Midbrain (tissue), 1 donor: ENCODE data around the gene TTLL8.

ENCODE experiments used
- DNase-seq: peaks from one replicate; lab custom pipeline; 2025; lab: John Stamatoyannopoulos, UW

Gene TTLL8

DNA sequence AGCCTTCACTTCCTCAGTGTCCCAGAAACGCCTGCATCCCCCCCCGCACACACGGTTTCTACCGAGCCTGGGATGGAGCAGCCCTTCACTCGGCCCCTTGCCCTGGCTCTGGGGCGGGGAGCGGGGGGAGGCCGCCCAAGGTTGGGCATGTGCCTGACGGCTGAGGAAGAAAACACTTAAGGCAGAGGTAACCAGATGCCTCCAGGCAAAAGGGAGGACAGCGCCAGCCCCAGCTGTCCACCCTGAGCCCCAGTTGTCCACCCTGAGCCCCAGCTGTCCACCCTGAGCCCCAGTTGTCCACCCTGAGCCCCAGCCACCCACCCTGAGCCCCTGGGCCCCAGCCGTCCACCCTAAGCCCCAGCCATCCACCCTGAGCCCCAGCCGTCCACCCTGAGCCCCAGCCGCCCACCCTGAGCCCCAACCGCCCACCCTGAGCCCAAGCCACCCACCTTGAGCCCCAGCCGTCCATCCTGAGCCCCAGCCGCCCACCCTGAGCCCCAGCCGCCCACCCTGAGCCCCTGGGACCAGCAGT, 3.8 kb upstream of the TTLL8 start:
- DNase-seq: no peak

DNA sequence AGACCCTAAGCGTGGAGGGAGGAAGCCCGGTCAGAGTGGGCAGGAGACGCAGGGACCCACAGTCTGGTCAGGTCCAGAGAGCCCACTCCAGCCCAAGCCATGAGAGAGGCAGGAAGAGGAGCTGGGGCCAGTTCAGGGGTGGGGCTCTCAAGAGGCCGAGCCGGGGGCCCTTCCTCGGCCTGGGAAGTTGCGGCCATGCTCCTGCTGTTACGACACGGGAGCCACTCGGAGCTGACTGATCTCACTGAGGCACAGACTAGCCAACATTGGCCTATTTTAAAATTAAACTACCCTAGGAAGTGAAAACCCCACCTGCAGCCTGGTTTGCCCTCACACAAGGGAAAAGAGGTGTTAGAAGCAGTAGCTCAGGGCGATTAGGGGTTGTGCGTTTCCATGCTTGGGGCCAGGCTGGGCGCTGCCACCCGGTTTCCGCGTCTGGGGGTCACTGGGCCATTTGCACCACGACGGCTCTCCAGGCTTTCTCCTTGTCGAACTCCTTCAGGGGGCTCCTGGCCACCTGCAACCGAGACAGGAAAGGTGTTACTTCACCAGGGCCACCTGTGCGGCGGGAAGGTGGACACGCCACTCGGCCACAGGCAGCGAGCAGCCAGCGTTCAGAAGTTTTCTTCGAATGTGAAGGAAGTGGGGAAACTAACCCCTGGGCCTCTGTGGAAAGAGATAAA, 3.2 kb upstream of the TTLL8 start:
- DNase-seq: no peak

DNA sequence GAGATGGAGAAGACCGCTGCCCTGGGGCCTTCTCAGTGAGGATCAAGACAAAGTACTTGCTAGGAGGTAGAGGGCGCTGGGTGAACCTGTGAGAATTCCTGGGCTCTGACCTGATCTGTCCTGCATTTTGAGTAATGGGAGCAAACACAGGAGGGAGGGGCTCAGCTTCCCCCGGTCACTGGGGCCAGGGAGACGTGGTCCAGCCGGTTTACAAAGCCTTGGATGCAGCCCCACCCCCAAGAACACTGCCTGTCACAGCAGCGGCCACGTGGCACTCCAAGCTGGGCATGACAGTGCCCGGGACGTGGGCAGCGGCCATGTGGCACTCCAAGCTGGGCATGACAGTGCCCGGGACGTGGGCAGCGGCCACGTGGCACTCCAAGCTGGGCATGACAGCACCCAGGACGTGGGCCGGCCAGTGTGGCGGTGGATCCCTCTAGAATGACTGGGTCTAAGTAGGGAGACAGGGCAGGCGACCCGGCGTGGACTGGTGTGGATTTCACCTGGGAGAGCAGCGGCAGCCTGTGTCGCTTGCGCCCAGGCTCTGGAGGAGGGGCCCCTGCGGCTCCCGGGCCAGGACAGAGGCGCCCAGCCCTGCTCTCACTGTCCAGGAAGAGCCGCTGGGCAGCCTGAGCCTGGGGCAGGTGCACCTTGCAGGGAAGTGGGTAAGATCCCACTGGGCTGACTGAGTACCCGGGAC, 2.5 kb upstream of the TTLL8 start:
- DNase-seq: no peak

DNA sequence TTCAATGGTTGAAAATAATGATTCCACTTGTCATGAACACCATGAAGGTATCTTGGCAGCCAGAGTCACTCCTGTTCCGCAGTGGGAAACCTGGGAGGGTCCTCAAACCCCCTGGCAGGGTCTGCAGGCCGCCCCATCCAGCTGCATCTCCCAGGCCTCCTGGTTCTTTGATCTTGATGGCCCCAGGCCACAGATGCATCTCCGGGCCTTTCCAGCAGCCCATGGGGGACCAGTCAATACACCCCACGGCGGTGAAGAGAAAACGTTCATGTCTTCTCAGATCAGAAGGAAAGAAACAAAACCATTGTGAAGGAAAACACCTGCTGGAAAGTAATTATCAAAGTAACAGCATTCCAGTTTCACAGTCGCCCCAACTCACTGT, 1.8 kb upstream of the TTLL8 start:
- DNase-seq: no peak

DNA sequence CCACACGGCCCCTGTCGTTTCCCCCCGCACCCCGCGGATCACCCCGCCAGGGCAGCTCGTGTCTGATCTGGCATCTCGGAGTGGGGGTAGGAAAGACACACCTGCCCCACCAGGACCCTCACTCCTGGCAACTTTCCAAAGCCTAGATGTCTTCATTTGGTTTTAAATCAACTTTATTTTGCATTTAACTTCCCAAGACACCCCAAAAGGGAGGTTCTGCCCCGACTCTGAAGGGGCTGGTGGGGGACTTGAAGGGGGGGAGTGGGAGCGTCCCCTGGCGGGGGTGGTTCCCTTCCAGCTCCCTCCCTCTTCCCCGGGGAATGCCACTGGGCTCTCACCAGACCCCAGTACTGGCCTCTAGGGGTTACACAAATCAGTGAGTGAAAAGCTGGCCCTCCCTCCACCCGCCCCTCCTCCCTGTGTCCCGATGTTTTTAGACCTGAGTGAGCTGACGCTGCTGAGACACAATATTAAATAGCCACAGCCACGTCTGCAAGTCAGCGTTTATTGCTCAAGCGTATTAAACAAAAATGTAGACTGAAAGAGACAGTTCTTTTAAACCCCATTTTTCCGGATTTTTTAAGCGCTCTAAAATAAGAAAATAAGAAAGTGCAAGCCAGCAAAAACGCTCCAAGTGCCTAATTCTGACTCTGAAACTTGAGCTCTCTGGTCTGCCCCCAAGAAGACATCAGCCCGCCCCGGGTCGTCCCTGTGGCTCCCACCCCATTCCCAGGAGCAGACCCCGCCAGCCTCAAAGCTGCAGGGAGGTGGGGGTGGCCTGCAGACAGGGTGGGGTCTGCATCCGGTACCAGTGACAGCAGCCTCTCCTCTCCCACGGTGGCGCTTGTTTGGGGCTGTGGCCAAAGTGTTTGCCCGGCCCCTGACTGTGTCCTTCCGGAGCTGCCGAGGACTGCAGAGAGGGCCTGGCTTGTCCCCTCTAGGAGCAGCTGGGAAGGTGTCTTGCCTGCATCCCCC, 1.1 kb upstream of the TTLL8 start:
- no peak for DNase-seq

DNA sequence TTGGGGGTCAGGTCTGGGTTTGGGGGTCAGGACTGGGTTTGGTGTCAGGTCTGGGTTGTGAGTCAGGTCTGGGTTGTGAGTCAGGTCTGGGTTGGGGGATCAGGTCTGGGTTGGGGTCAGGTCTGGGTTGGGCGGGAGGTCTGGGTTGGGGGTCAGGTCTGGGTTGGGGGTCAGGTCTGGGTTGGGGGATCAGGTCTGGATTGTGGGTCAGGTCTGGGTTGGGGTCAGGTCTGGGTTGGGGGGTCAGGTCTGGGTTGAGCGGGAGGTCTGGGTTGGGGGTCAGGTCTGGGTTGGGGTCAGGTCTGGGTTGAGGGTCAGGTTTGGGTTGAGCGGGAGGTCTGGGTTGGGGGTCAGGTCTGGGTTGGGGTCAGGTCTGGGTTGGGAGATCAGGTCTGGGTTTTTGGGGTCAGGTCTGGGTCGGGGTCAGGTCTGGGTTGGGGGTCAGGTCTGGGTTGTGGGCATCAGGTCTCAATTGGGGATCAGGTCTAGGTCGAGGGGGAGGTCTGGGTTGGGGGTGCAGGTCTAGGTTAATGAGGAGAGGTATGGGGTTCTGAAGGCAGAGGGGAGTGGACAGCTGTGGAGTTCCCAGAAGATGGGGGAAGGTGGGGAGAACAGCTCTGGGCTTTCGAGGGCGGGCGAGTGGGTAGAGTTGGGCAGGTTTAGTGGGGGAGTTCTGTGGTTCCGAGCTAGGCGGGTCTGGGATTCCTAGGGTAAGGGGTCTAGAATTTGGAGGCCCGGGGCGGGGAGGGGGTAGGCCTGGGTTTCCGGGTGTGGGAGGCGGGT, 629 bp downstream of the TTLL8 start:
- no peak for DNase-seq

DNA sequence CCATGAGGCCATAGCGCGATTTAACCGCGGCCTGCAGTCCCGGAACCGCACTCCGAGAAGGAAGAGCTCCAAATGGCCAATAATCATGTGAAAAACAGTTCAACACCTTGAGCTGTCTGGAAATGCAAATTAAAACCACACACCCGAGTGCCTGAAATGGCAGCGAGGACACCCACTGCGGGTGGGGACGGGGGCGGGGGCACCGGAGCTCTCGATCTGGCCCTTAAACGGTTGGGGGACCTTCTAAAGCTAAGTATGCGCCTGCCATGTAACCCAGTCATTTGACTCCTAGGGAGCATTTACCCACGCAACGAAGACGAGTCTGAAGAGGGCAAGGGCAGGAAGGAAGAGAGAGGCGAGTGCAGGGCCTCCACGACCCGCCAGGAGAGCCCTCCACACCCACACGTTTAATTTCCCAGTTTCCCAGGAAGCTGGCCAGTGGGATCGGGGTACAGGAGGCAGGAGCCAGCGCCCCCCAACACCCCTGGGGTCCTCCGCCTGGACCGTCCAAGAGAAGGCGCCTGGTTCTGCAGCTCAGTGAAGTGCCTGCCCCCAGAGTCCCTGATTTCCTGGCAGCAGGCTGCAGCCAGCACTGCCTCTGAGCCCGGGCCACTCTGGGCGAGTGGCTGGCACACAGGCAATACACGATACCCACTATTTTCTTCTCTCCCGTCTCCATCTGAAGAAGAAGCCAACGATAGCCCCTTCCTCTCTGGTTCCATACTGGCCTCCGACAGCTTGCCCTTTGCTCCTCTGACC, 1.7 kb downstream of the TTLL8 start:
- DNase-seq: no peak

DNA sequence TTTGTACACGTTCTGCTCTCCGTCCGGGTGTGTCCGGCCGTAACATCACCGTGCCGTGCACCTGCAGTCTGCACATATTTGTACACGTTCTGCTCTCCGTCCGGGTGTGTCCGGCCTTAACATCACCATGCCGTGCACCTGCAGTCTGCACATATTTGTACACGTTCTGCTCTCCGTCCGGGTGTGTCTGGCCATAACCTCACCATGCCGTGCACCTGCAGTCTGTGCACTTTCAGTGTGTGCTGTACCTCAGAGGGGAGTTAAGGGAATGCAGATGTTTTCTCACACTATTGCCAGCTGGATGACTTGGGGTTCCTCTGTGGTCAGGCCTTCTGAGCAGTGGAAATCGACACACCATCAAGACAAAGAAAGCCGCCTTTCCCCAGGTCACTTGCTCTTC, 4.2 kb downstream of the TTLL8 start:
- no peak for DNase-seq

DNA sequence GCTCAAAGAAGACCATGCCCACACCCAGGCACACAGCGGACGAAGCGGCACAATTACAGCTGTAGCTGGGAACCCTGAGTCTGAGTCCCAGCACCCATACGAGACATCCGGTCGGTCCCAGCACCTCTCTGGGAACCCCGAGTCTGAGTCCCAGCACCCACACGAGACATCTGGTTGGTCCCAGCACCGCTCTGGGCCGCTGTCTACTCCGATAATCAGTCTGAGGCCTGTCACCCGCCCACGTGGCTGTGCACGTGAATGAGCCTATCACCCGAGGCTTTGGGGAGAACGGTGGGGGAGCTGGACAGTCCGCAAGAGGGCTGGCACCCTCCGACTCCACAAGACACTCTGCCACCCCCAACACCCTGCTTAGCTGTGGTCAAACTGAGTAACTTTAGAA, 6.2 kb downstream of the TTLL8 start:
- DNase-seq: no peak

DNA sequence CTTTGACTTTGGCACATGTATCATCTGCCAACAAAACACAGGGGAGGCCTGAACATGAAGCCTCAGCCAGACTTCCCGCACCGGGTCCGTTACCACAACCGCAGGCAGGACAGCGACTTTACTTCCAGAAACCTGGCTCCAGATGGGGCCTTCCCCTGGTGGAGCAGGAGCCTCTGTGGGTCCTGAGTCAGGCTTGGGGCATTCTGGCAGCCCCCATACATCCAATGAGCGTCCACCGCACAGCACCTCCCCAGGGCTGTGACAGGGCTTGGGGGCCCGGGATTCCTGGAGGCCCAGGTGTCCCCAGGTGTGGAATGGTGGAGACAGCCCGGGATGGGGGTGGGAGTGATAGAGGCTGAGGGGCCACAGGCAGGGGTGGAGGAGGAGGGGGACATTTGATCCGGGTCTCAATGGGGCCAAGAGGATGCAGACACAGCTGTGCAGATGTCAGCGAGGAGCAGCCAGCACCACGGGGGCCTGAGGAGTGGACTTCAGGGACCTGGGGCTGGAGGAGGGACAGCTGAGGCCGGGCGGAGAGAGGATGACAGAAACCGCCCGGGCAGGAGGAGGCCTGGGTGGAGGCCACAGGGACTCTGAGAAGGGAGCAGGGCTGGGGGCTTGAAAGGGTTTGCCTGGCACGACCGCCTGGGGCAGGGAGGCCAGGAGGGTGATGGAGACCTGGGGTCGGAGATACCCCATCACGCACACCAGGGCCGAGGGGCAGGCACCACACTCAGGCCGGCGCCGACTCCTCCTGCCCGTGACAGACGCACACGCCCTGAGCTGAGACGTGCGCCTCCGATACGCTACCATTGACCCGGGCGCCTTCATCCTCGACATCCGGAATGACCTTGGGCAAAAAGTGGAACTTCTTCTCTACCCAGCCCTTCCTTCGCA, 8.6 kb downstream of the TTLL8 start:
- DNase-seq: no peak

DNA sequence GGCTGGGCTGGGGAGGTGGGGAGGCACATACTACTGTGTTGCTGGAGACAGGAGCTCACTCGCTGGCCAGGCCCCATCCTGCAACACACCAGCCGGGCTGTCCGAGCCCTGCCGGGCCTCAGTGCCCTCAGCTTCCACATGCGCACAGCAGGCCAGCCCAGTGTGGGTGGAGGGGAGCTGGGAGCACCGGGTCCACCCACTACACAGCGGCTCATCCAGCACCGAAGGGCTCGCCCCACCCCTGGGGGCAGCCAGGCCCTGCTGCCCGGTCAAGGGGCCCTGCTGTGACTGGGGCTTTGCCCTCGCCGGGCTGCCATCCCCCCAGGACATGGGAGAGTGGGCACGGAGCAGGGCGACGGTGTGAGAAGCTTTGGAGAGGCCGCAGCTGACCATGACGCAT, 9.3 kb downstream of the TTLL8 start:
- DNase-seq: no peak

DNA sequence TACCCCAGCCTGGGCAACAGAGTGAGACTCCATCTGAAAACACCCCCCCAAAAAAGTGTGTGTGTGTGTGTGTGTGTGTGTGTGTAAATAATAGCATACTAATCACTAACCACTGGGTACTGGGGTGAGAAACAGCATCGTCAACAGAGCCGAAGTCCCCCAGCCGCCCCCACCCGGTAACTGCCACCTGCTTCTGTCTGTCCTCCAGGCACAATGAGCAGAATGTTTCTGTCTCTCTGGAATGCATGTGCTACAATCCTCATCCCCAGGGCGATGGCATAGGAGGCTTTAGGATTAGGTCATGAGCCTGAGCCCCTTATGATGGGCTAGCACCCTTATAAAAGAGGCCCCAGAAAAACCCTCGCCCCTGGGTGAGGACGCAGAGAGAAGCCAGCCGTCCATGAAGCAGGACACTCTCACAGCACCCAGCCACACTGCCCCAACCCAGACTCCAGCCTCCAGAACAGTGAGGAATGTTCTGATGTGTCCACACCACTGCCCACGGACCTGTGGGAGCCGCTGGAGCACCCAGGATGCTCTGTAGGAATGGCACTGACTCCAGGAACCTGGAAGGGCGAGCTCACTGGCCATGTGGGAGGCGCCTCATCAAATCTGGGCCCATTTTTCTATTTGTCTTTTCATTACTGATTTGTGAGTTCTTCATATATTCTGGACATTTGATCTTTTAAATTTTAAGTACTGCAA, 9.9 kb downstream of the TTLL8 start:
- no peak for DNase-seq

DNA sequence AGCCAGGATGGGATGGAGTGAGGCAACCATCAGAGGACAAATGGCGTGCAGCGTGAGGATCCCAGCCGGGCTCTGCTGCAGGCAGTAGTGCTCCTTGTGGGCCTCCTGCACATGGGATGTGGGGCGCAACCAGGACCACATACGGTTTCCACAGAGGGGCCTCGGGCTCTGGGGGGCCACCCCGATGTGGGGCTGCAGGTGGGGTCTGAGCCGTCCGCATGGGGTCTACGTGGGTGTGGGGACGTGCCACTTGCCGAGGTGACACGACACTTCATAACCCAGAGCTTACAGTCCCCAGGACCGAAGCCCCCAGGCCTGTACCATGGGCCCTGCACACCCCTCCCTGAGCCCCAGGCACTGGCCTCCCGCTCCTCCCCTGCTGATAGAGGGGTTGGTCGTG, 10.8 kb downstream of the TTLL8 start:
- no peak for DNase-seq

DNA sequence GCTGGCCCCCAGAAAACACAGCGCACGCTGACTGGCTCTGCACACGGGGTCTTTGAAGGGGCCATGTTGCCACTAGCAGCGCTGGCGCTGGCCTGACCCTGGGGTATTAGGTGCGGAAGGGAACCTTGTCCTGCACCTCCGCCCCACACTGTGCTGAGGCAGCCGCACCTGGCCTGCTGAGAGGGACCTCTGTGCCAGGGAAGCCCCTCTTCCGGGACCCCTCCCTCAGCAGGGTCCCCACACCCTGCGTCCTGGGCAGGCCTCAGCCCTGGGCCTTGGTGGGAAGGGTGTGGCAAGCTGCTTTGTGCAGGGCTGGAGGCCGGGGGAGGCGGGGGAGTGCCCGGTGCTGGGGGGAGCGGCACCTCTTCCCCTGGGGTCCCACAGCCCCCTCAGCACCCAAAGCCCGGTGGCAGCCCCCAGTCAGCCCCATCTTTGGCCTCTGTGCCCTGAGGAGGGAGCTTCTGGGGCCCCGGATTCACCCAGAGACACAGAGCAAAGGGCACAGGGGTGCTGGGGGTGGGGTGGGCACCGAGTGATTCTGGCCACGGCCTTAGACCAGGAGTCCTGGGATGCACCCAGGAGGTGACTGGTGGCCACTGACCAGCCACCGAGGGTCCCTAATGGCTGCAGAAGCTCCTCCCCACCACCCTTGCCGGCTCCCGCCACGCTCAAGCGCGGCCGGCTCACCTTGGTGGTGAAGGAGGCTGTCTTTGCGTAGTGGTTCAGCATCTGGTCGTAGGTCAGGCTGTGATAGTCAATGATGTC, 11.4 kb downstream of the TTLL8 start:
- DNase-seq: no peak

DNA sequence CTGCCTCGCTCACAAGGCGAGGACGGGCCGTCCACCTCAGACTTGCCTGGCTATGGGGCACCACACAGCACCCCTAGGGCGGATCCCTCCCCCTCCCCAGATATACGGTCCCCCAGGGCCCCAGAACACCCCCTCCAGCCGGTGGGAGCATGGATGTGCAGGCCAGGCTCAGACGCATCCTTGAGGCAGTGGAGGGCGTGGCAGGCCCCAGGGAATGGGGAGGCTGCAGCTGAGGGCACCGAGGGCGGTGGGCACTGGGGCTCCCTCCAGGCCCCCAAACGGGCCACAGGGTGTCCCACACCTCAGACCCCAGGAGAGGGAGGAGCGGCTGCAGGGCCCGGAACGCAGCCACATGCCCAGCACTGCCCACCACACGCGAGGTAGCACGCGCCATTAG, 12.1 kb downstream of the TTLL8 start:
- no peak for DNase-seq

DNA sequence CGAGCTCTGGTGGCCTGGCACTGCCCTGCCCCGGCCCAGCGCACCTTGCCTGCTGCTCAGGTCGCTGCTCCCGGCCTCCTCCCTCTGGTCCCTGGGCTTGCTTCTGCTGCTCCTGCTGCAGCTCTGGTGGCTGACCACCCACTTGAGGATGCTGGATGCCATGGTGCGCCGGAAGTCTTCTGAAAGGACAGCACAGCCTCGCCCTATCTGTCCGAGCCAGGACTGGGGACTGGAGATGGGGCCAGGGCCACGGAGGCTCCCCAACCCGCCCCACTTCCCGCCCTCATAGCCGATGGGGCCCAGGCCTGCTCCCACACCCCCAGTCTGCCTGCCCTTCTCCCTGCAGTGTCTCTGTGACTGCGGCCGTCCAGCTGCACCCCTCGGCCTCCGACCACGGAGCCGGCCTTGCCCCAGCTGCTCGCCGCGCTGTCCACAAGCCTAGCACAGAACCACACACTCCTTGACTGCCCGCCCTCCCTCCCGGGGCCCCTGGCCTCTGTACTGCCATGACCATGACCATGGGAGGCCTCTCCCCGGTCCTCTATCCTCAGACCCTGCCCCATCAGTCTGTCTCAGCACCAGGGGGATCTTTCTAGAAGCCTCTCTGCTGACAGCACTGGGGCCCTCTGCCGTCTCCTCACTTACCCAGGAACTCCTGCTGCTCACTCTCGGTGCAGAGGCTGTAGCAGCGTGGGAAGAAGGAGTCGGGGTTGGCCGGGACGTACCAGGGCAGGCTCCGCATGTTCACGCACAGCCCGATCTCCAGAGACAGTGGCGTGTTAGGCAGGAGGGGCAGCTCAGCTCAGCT, 12.7 kb downstream of the TTLL8 start:
- no peak for DNase-seq

DNA sequence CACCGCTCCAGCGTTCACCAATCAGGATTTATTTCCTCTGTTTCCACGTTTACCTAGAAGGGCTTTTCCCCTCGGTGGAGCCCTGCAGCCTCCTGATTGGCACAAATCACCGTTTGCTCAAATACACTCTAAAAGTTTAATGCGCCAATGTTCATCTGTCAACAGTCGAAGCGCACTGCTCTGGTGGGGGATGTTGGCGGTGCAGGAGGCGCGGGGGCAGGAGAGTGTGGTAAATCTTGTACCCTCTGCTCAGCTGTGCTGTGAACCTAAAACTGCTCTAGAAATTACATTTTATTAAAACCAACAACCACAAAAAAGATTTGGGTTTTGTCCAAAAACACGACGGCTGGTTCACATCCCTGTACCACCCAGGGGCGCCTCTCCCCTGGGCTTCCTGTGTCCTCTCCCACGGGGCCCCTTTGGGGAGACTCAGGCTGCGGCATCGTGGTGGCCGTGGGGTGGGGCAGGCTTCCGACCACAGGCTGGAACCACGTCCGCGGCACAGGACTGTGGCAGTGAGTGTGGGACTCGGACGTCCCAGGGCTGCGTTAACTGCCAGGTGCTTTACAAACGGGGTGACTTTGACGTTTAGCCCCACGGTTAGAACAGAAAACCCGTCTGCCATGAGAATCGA, 13.5 kb downstream of the TTLL8 start:
- no peak for DNase-seq
